ENCODE measurements around the gene MYPOP. TPM values are rescaled to one million over a fixed set of nuclear protein-coding genes. Genes with fewer than 3 reads are reported as not detected.

The MYPOP gene
- total and polyA plus RNA-seq, 9 of the 15 experiments (the other 6 are each of a cell fraction or from before 2014, with no cell fraction given) = 0.32 to 7.6 (median 1.6) TPM

DNA sequence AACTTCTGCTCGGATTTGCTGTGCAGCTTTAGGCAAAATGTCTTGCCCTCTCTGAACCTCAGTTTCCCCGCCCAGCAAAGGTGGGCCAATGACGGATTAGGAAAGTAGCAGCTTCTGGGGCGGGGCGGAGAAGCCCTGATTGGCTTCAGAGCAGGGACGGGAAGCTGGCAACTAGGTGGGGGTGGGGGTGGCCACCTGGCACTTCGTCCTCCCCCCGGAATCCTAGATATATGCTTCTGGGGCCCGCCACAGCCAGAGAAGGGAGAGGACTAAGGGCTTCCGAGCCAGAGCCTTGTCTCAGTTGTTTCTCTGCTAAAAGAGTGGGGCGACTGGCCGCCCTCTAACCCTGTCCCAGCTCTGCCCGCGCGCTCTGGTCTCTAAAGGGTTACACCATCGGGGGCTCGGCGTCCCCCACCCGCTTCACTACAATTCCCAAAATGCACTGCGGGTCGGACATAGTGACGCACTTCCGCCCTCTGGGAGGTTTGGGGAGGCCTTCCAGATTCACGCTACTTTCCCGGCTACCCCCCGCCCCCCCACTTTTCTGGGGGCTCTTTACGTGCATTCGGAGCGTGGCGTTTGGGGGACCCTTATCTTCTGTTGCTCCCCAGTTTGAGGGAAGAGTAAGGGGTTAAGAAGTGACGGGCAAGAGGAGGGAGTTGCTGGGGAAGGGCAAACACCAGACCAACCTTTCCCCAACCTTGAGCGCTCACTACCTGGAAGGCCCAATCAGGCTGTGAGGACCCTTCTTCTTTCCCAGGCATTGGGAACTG is 15.8 kb downstream of the MYPOP start (continued):
- TF ChIP-seq ZNF77 (CRISPR knock-in tag; IDR thresholded peaks at IDR 0.05) (no peak), ZFP36 (IDR thresholded peaks at IDR 0.05; ENCODE audit: low read depth, low read length, partially characterized antibody) (peak; percentile 97), SRSF9 (IDR thresholded peaks at IDR 0.05; ENCODE audit: borderline replicate concordance, low read depth, low read length) (no peak), TFAM (CRISPR knock-in tag; conservative IDR thresholded peaks at IDR 0.05) (no peak), CEBPG (CRISPR knock-in tag; IDR thresholded peaks at IDR 0.05) (no peak), CEBPG (tag; conservative IDR thresholded peaks at IDR 0.05 in 1 of 2, IDR thresholded peaks at IDR 0.05 in 1 of 2) (no peak), FOXK1 (CRISPR knock-in tag; IDR thresholded peaks at IDR 0.05; ENCODE audit: borderline replicate concordance) (0 out of 2 replicates have a peak, but pooled peaks have one; percentile 61), BMI1 (IDR thresholded peaks at IDR 0.05; ENCODE audit: low read length) (no peak), POLR2A (conservative IDR thresholded peaks at IDR 0.05) (peak; percentile 72), ZNF41 (CRISPR knock-in tag; conservative IDR thresholded peaks at IDR 0.05) (no peak), EGR1 (conservative IDR thresholded peaks at IDR 0.05) (0 out of 2 replicates have a peak, but pooled peaks have one; percentile 2), MEF2A (IDR thresholded peaks at IDR 0.05; ENCODE audit: control insufficient read depth, low read depth, low read length) (no peak), CHCHD3 (CRISPR knock-in tag; IDR thresholded peaks at IDR 0.05) (no peak), BDP1 (IDR thresholded peaks at IDR 0.05; ENCODE audit: insufficient read depth, insufficient read length) (no peak), JUND (IDR thresholded peaks at IDR 0.05; ENCODE audit: borderline replicate concordance, low read depth, low read length) (no peak), JUND (tag; IDR thresholded peaks at IDR 0.05; ENCODE audit: borderline replicate concordance, low read depth, low read length) (no peak; the same call in 2 of the 3 replicates), SMARCC2 (IDR thresholded peaks at IDR 0.05; ENCODE audit: low read depth) (no peak)
- TF ChIP-seq, protein P1, sequence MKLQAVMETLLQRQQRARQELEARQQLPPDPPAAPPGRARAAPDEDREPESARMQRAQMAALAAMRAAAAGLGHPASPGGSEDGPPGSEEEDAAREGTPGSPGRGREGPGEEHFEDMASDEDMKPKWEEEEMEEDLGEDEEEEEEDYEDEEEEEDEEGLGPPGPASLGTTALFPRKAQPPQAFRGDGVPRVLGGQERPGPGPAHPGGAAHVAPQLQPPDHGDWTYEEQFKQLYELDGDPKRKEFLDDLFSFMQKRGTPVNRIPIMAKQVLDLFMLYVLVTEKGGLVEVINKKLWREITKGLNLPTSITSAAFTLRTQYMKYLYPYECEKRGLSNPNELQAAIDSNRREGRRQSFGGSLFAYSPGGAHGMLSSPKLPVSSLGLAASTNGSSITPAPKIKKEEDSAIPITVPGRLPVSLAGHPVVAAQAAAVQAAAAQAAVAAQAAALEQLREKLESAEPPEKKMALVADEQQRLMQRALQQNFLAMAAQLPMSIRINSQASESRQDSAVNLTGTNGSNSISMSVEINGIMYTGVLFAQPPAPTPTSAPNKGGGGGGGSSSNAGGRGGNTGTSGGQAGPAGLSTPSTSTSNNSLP (IDR thresholded peaks at IDR 0.05; ENCODE audit: borderline replicate concordance, low read depth, low read length) = no peak
- TF ChIP-seq, protein P2, sequence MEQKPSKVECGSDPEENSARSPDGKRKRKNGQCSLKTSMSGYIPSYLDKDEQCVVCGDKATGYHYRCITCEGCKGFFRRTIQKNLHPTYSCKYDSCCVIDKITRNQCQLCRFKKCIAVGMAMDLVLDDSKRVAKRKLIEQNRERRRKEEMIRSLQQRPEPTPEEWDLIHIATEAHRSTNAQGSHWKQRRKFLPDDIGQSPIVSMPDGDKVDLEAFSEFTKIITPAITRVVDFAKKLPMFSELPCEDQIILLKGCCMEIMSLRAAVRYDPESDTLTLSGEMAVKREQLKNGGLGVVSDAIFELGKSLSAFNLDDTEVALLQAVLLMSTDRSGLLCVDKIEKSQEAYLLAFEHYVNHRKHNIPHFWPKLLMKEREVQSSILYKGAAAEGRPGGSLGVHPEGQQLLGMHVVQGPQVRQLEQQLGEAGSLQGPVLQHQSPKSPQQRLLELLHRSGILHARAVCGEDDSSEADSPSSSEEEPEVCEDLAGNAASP (IDR thresholded peaks at IDR 0.05) = no peak
- TF ChIP-seq, protein P3, sequence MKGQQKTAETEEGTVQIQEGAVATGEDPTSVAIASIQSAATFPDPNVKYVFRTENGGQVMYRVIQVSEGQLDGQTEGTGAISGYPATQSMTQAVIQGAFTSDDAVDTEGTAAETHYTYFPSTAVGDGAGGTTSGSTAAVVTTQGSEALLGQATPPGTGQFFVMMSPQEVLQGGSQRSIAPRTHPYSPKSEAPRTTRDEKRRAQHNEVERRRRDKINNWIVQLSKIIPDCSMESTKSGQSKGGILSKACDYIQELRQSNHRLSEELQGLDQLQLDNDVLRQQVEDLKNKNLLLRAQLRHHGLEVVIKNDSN (CRISPR knock-in tag; IDR thresholded peaks at IDR 0.05) = 0 out of 2 replicates have a peak, but pooled peaks have one; percentile 12
- TF ChIP-seq, protein P4, sequence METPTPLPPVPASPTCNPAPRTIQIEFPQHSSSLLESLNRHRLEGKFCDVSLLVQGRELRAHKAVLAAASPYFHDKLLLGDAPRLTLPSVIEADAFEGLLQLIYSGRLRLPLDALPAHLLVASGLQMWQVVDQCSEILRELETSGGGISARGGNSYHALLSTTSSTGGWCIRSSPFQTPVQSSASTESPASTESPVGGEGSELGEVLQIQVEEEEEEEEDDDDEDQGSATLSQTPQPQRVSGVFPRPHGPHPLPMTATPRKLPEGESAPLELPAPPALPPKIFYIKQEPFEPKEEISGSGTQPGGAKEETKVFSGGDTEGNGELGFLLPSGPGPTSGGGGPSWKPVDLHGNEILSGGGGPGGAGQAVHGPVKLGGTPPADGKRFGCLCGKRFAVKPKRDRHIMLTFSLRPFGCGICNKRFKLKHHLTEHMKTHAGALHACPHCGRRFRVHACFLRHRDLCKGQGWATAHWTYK (CRISPR knock-in tag; IDR thresholded peaks at IDR 0.05) = no peak
- TF ChIP-seq, protein P5, sequence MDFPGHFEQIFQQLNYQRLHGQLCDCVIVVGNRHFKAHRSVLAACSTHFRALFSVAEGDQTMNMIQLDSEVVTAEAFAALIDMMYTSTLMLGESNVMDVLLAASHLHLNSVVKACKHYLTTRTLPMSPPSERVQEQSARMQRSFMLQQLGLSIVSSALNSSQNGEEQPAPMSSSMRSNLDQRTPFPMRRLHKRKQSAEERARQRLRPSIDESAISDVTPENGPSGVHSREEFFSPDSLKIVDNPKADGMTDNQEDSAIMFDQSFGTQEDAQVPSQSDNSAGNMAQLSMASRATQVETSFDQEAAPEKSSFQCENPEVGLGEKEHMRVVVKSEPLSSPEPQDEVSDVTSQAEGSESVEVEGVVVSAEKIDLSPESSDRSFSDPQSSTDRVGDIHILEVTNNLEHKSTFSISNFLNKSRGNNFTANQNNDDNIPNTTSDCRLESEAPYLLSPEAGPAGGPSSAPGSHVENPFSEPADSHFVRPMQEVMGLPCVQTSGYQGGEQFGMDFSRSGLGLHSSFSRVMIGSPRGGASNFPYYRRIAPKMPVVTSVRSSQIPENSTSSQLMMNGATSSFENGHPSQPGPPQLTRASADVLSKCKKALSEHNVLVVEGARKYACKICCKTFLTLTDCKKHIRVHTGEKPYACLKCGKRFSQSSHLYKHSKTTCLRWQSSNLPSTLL (IDR thresholded peaks at IDR 0.05) = no peak
